H9 (cell line): Measurements from ENCODE around the gene ASTN2. TPM values are rescaled to one million over a fixed set of nuclear protein-coding genes. Genes with fewer than 3 reads are reported as not detected.

Source experiments
- DNase-seq: peaks from one replicate; pipeline ENCODE4 v3.0.0-alpha.2; 2017
- H2AFZ ChIP-seq: one replicate; pipeline ENCODE4 v1.6.1; 2013; ENCODE audit warnings: mild to moderate bottlenecking, low read length, control low read depth, moderate library complexity
- H2AK5ac ChIP-seq: 2 replicates; pipeline ENCODE4 v1.6.1; 2013; ENCODE audit warnings: low read length, control low read depth, mixed read lengths; ENCODE audit not compliant: insufficient read length
- H2BK120ac ChIP-seq: one replicate; pipeline ENCODE4 v1.6.1; 2013; ENCODE audit warnings: low read depth, mild to moderate bottlenecking, low read length, control low read depth, inconsistent platforms; ENCODE audit not compliant: poor library complexity, severe bottlenecking
- H2BK12ac ChIP-seq: 2 replicates; pipeline ENCODE4 v1.6.1; 2013; ENCODE audit warnings: low read length, control low read depth, mixed read lengths, low read depth; ENCODE audit not compliant: insufficient read length
- H2BK15ac ChIP-seq: 2 replicates; pipeline ENCODE4 v1.6.1; 2013; ENCODE audit warnings: low read depth, low read length, control low read depth
- H2BK20ac ChIP-seq: one replicate; pipeline ENCODE4 v1.6.1; 2013; ENCODE audit warnings: low read depth, mild to moderate bottlenecking, low read length, control low read depth, inconsistent platforms; ENCODE audit not compliant: poor library complexity, severe bottlenecking
- H2BK5ac ChIP-seq: 2 replicates; pipeline ENCODE4 v1.6.1; 2013; ENCODE audit warnings: low read length, control low read depth, mixed read lengths; ENCODE audit not compliant: insufficient read length
- H3K14ac ChIP-seq: 2 replicates; pipeline ENCODE4 v1.6.1; 2013; ENCODE audit warnings: low read length, control low read depth; ENCODE audit not compliant: insufficient read depth
- H3K18ac ChIP-seq: 2 replicates; pipeline ENCODE4 v1.6.1; 2013; ENCODE audit warnings: low read depth, mild to moderate bottlenecking, mixed read lengths, low read length, control low read depth; ENCODE audit not compliant: insufficient read length
- H3K23ac ChIP-seq: 2 replicates; pipeline ENCODE4 v1.6.1; 2013; ENCODE audit warnings: low read length, control low read depth, mixed read lengths, low read depth; ENCODE audit not compliant: insufficient read length
- H3K23me2 ChIP-seq: 2 replicates; pipeline ENCODE4 v1.6.1; 2013; ENCODE audit warnings: low read depth, mild to moderate bottlenecking, mixed read lengths, low read length, control low read depth; ENCODE audit not compliant: insufficient read length, poor library complexity, severe bottlenecking
- H3K27ac ChIP-seq: 2 replicates; pipeline ENCODE4 v1.5.1; 2013; ENCODE audit warnings: low read length, control low read depth, mixed read lengths, low read depth; ENCODE audit not compliant: insufficient read length
- H3K27me3 ChIP-seq: 2 replicates; pipeline ENCODE4 v1.6.1; 2013; ENCODE audit warnings: low read length, control low read depth, inconsistent platforms; ENCODE audit not compliant: insufficient read depth
- H3K4ac ChIP-seq: 2 replicates; pipeline ENCODE4 v1.6.1; 2013; ENCODE audit warnings: low read depth, mild to moderate bottlenecking, control low read depth, inconsistent platforms, low read length, moderate library complexity
- H3K4me1 ChIP-seq: 2 replicates; pipeline ENCODE4 v1.6.1; 2013; ENCODE audit warnings: low read length, control low read depth, inconsistent platforms; ENCODE audit not compliant: insufficient read depth
- H3K4me2 ChIP-seq: 2 replicates; pipeline ENCODE4 v1.6.1; 2013; ENCODE audit warnings: low read length, control low read depth, mixed read lengths; ENCODE audit not compliant: insufficient read length, insufficient read depth
- H3K56ac ChIP-seq: 2 replicates; pipeline ENCODE4 v1.6.1; 2013; ENCODE audit warnings: low read depth, mild to moderate bottlenecking, mixed read lengths, low read length, control low read depth; ENCODE audit not compliant: insufficient read length
- H3K79me1 ChIP-seq: 2 replicates; pipeline ENCODE4 v1.6.1; 2013; ENCODE audit warnings: low read depth, mild to moderate bottlenecking, moderate library complexity, low read length, control low read depth, inconsistent platforms; ENCODE audit not compliant: insufficient read depth, poor library complexity, severe bottlenecking
- H3K79me2 ChIP-seq: 2 replicates; pipeline ENCODE4 v1.6.1; 2013; ENCODE audit warnings: low read length, control low read depth, inconsistent platforms; ENCODE audit not compliant: insufficient read depth
- H3K9ac ChIP-seq: 2 replicates; pipeline ENCODE4 v1.6.1; 2013; ENCODE audit warnings: low read length, control low read depth, mixed read lengths; ENCODE audit not compliant: insufficient read length; ENCODE audit errors: extremely low read depth
- H3K9me3 ChIP-seq: one replicate; pipeline ENCODE4 v1.6.1; 2013; ENCODE audit warnings: low read depth, low read length, inconsistent platforms; ENCODE audit not compliant: control insufficient read depth
- H3T11ph ChIP-seq: one replicate; pipeline ENCODE4 v1.6.1; 2013; ENCODE audit warnings: mild to moderate bottlenecking, low read length, control low read depth, inconsistent platforms
- H4K20me1 ChIP-seq: one replicate; pipeline ENCODE4 v1.6.1; 2013; ENCODE audit not compliant: control insufficient read depth, insufficient read length, insufficient read depth
- H4K5ac ChIP-seq: 2 replicates; pipeline ENCODE4 v1.6.1; 2013; ENCODE audit warnings: low read depth, mild to moderate bottlenecking, mixed read lengths, low read length, control low read depth; ENCODE audit not compliant: insufficient read length
- H4K8ac ChIP-seq: replicated peaks from 2 replicates; pipeline ENCODE4 v1.6.1; 2013; ENCODE audit warnings: low read length, control low read depth, mixed read lengths, low read depth; ENCODE audit not compliant: insufficient read length
- H4K91ac ChIP-seq: 2 replicates; pipeline ENCODE4 v1.6.1; 2013; ENCODE audit warnings: low read depth, mild to moderate bottlenecking, moderate library complexity, mixed read lengths, low read length, control low read depth; ENCODE audit not compliant: insufficient read length
- H3K27ac Mint-ChIP-seq, 3 experiments: 2 replicates in 2 of 3; 3 replicates in 1 of 3; pipeline ENCODE4 v1.8.0; 2020 to 2021; ENCODE audit warnings: mixed read lengths in 3 of 3, mild to moderate bottlenecking in 1 of 3, moderate library complexity in 1 of 3
- H3K27me3 Mint-ChIP-seq: 2 replicates; pipeline ENCODE4 v1.8.0; 2021; ENCODE audit warnings: low read depth, mild to moderate bottlenecking, moderate library complexity, mixed read lengths
- H3K36me3 Mint-ChIP-seq, 3 experiments: 2 replicates in 2 of 3; 3 replicates in 1 of 3; pipeline ENCODE4 v1.8.0; 2020 to 2021; ENCODE audit warnings: low read depth in 3 of 3, mixed read lengths in 3 of 3; ENCODE audit not compliant: insufficient read depth in 1 of 3
- H3K4me1 Mint-ChIP-seq, 2 experiments: 2 replicates each; pipeline ENCODE4 v1.8.0; 2020; ENCODE audit warnings: mixed read lengths in 2 of 2
- H3K4me3 Mint-ChIP-seq, 2 experiments: 2 replicates in 1 of 2; 3 replicates in 1 of 2; pipeline ENCODE4 v1.8.0; 2020 to 2021; ENCODE audit warnings: mild to moderate bottlenecking in 2 of 2, mixed read lengths in 2 of 2, moderate library complexity in 1 of 2
- H3K9me3 Mint-ChIP-seq, 2 experiments: 2 replicates in 1 of 2; 3 replicates in 1 of 2; pipeline ENCODE4 v1.8.0; 2020; ENCODE audit warnings: mild to moderate bottlenecking in 2 of 2, mixed read lengths in 2 of 2, moderate library complexity in 1 of 2
- WGBS: extraction: QIAGEN DNeasy Blood & Tissue Kit; methylation state at CpG from one replicate; pipeline ENCODE4 v1.1.7; 2013; ENCODE audit warnings: missing lambda C conversion rate, low lambda C conversion rate, mixed read lengths; ENCODE audit not compliant: insufficient read length; ENCODE audit errors: extremely low coverage; 5-methylcytosine and 5-hydroxymethylcytosine counted together
- total RNA-seq: library from RNA; stranded (reverse); gene quantifications from 2 replicates; pipeline ENCODE4 v1.2.1, GENCODE V29; 2021
- TF ChIP-seq, protein P1 (sequence below): fragments of 200-600 bp; sonication (generic); conservative IDR thresholded peaks from 3 replicates; pipeline ENCODE4 v1.8.0; 2021; ENCODE audit warnings: antibody characterized with exemption, mild to moderate bottlenecking

The ASTN2 gene
- total RNA-seq, 1 experiment from 2014 or later = 9.7 TPM

DNA sequence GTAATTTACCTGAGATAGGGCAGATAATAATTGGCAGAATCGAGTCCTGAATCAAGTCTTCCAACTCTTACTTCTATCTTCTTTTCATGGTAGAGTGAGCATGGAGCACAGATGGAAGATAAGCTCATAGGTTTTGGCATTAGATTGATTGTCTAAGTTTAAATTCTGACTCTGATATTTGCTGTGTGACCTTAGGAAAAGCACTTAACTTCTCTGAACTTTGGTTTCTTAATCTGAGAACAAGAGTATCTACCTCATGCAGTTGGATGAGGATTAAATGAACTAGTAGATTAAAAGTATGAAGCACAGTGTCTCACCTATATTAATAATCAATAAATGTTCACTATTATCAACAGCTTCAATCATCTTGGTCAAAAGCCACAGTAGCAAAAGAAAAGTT lies 9.4 kb upstream of the ASTN2 start:
- no peak overlapping the region for H3K4me2 ChIP-seq
- no peak overlapping the region for H4K8ac ChIP-seq
- H3K27ac Mint-ChIP-seq = no peak overlapping the region
- no peak overlapping the region for H3K4ac ChIP-seq
- no peak overlapping the region for H2AFZ ChIP-seq
- H2BK20ac ChIP-seq = no peak overlapping the region
- no peak overlapping the region for H2AK5ac ChIP-seq
- no peaks in the 10 kb centered on the region for H3K9me3 ChIP-seq
- H3K4me3 Mint-ChIP-seq = no peak overlapping the region
- no peaks in the 10 kb centered on the region for H3K79me1 ChIP-seq
- no CpG with 5 or more reads among the region's 1 CpG for WGBS
- H2BK5ac ChIP-seq = no peak overlapping the region
- DNase-seq = no peak
- H3K9me3 Mint-ChIP-seq = no peaks in the 10 kb centered on the region
- H3K4me1 ChIP-seq = no peaks in the 10 kb centered on the region
- H4K20me1 ChIP-seq = no peaks in the 10 kb centered on the region
- no peak overlapping the region for H2BK120ac ChIP-seq
- H3K36me3 Mint-ChIP-seq = no peaks in the 10 kb centered on the region
- peaks cover 0 to 7% of the 10 kb centered on the region in 2 experiments; a peak in 2 of 4 replicates for H3K4me1 Mint-ChIP-seq
- H3K27me3 ChIP-seq = no peaks in the 10 kb centered on the region; the same call in 1 of the 2 replicates
- H3K79me2 ChIP-seq = no peaks in the 10 kb centered on the region
- H2BK15ac ChIP-seq = no peak overlapping the region
- no peak overlapping the region for H3K18ac ChIP-seq
- no peak overlapping the region for H4K5ac ChIP-seq
- H3K14ac ChIP-seq = no peak overlapping the region
- H3K23me2 ChIP-seq = no peaks in the 10 kb centered on the region
- H3K23ac ChIP-seq = no peak overlapping the region
- H3T11ph ChIP-seq = no peak overlapping the region
- no peak overlapping the region for H3K27ac ChIP-seq
- no peak overlapping the region for H3K9ac ChIP-seq
- H3K27me3 Mint-ChIP-seq = peaks cover 38% of the 10 kb centered on the region
- no peak overlapping the region for H2BK12ac ChIP-seq
- H4K91ac ChIP-seq = no peak overlapping the region
- TF ChIP-seq, protein P1, sequence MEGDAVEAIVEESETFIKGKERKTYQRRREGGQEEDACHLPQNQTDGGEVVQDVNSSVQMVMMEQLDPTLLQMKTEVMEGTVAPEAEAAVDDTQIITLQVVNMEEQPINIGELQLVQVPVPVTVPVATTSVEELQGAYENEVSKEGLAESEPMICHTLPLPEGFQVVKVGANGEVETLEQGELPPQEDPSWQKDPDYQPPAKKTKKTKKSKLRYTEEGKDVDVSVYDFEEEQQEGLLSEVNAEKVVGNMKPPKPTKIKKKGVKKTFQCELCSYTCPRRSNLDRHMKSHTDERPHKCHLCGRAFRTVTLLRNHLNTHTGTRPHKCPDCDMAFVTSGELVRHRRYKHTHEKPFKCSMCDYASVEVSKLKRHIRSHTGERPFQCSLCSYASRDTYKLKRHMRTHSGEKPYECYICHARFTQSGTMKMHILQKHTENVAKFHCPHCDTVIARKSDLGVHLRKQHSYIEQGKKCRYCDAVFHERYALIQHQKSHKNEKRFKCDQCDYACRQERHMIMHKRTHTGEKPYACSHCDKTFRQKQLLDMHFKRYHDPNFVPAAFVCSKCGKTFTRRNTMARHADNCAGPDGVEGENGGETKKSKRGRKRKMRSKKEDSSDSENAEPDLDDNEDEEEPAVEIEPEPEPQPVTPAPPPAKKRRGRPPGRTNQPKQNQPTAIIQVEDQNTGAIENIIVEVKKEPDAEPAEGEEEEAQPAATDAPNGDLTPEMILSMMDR = no peak
- no peak overlapping the region for H3K56ac ChIP-seq
